WERI-Rb-1 (cell line): Measurements from ENCODE around the gene ADPRHL1.
"Not testable (repeated sequence)": the region's sequence is repeated elsewhere in the genome, so short reads cannot be mapped to it uniquely, and the experiment has no call there.

Experiments
- DNase-seq: peaks from one replicate; pipeline ENCODE4 v3.0.0-alpha.2; 2020
- H3K27ac ChIP-seq: fragments of 250-450 bp; sonication (Bioruptor Pico); 2 replicates; pipeline ENCODE4 v1.5.1; 2020; ENCODE audit warnings: mild to moderate bottlenecking, moderate library complexity
- H3K27me3 ChIP-seq: fragments of 250-450 bp; sonication (Bioruptor Pico); 2 replicates; pipeline ENCODE4 v1.5.1; 2021; ENCODE audit warnings: mild to moderate bottlenecking, low read depth, moderate library complexity; ENCODE audit not compliant: insufficient read depth, severe bottlenecking
- H3K36me3 ChIP-seq: fragments of 250-450 bp; sonication (Bioruptor Pico); 2 replicates; pipeline ENCODE4 v1.5.1; 2020; ENCODE audit warnings: mild to moderate bottlenecking, moderate library complexity
- H3K4me3 ChIP-seq: 2 replicates; pipeline ENCODE4 v1.5.1; 2011; ENCODE audit warnings: low read depth, mild to moderate bottlenecking, control low read depth, low read length
- H3K9me3 ChIP-seq: fragments of 250-450 bp; sonication (Bioruptor Pico); 2 replicates; pipeline ENCODE4 v1.5.1; 2021; ENCODE audit warnings: mild to moderate bottlenecking, moderate library complexity; ENCODE audit not compliant: severe bottlenecking
- CTCF ChIP-seq: IDR thresholded peaks from 2 replicates; pipeline ENCODE4 v1.5.1; 2011; ENCODE audit warnings: low read depth, mild to moderate bottlenecking, control low read depth, inconsistent platforms, low read length

The ADPRHL1 gene

DNA sequence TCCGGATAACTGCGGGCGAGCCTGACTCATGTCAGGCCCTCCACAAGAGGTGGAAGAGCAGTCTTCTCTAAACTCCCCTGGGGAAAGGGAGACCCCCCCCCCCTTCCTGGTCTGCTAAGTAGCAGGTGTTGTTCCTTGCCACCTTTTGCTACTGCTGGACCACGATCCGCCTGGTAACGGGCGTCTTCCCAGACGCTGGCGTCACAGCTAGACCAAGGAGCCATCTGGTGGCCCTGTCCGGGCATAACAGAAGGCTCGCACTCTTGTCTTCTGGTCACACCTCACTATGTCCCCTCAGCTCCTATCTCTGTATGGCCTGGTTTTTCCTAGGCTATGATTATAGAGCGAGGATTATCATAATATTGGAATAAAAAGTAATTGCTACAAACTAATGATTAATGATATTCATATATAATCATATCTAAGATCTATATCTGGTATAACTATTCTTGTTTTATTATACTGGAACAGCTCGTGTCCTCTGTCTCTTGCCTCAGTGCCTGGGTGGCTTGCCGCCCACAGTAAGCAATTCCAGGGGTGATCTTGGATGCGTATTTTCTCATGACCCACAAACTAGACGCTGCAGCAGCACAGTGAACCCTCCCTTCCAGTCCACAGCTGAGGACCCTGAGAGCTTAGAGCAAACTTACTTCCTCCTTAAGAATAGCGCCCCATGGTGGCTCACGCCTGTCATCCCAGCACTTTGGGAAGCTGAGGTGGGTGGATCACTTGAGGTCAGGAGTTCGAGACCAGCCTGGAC is 2.2 kb downstream of the ADPRHL1 start:
- peak; percentile 94 for DNase-seq
- not testable (repeated sequence) for H3K4me3 ChIP-seq, H3K9me3 ChIP-seq, H3K27me3 ChIP-seq, H3K27ac ChIP-seq
- peak; percentile 67 for TF ChIP-seq CTCF
- peaks cover 17% of the 10 kb centered on the region for H3K36me3 ChIP-seq

DNA sequence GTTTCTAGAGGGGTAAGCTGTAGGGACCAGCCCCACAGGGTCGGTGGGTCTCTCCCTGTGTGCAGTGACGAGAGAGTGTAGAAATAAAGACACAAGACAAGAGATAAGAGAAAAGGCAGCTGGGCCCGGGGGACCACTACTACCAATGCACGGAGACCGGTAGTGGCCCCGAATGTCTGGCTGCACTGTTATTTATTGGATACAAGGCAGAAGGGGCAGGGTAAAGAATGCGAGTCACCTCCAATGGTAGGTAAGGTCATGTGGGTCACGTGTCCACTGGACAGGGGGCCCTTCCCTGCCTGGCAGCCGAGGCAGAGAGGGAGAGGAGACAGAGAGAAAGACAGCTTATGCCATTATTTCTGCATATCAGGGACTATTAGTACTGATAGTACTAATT is 2.9 kb downstream of the ADPRHL1 start:
- H3K9me3 ChIP-seq, result not testable (repeated sequence)

DNA sequence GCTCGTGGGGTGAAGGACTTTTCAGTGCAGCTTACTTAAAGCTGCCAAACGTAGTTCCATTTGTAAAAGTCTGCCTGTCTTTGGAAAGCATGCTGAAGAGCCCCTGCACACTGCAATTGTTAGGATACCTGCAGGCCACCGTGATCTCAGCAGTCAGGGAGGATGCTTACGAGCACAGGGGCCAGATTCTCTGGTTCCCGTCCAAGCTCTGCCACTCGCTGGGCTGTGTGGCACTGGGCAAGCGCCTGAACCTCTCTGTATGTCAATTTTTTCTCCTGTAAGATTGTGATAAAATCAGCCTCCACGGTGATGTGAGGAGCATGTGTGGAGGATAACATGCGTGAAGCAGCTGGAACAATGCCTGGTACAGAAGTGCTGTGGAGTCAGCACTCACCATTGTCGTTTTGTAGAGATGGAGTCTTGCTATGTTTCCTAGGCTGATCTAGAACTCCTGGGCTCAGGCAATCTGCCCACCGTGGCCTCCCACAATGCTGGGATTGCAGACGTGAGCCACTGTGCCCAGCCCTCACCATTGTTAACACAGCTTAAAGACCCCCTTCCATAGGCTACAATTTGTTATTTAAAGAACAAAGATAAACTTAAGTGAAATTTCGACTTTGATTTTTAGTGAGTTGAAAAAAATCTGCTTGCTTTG is 3.5 kb downstream of the ADPRHL1 start:
- no peak for DNase-seq
- Histone ChIP-seq H3K27me3 (no peaks in the 10 kb centered on the region), H3K4me3 (peak overlapping the region; percentile 85), H3K9me3 (no peaks in the 10 kb centered on the region), H3K27ac (peak overlapping the region; percentile 66), H3K36me3 (peaks cover 5% of the 10 kb centered on the region)
- no peak for TF ChIP-seq CTCF

More for the DNA sequence above, 2.9 kb downstream of the ADPRHL1 start:
- peak overlapping the region; percentile 66 for H3K27ac ChIP-seq
- H3K4me3 ChIP-seq, DNase-seq, H3K36me3 ChIP-seq, H3K27me3 ChIP-seq: not testable (repeated sequence)

GRCh38 chr13:113448885-113449692 is 4.2 kb downstream of the ADPRHL1 start:
- H3K36me3 ChIP-seq, result no peaks in the 10 kb centered on the region
- TF ChIP-seq CTCF, result no peak
- H3K27me3 ChIP-seq, result no peaks in the 10 kb centered on the region
- DNase-seq, result peak; percentile 99
- peak overlapping the region; percentile 85 for H3K4me3 ChIP-seq
- H3K27ac ChIP-seq, result peak overlapping the region; percentile 88
- no peaks in the 10 kb centered on the region for H3K9me3 ChIP-seq

DNA sequence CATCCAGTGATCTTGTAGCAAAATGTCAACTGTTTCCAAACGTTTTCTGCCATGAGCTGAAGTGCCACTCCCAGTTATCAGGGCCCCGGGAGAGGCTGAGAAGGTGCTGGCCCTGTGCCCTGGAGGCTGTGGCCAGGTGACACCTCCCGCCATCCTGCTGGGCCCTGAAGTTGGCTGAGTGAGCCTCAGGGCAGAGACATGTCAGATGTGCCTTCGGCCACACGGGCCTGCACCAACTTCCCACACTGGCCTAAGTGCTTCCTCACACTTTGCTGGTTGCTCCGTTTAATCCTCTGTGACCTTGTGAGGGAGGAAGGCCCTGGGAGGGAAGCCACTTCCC is 4.8 kb downstream of the ADPRHL1 start:
- Histone ChIP-seq H3K36me3 (peaks cover 1% of the 10 kb centered on the region; the same call in 1 of the 2 replicates), H3K4me3 (peak overlapping the region; percentile 85), H3K27me3 (no peaks in the 10 kb centered on the region), H3K9me3 (no peaks in the 10 kb centered on the region), H3K27ac (peak overlapping the region; percentile 88)
- no peak for TF ChIP-seq CTCF
- peak; percentile 88 for DNase-seq

- H3K27me3 ChIP-seq, result no peaks in the 10 kb centered on the region
- no peak for TF ChIP-seq CTCF
- DNase-seq, result no peak
- H3K4me3 ChIP-seq, result no peak overlapping the region
- H3K36me3 ChIP-seq, result peaks cover 10% of the 10 kb centered on the region
- H3K9me3 ChIP-seq, result no peaks in the 10 kb centered on the region
- peak overlapping the region; percentile 88 for H3K27ac ChIP-seq
Measured at GRCh38 chr13:113447596-113447995, 5.7 kb downstream of the ADPRHL1 start.
